A673 (cell line): Measurements from ENCODE around the gene ZMAT5.

ENCODE experiments used
- CTCF ChIP-seq: fragments of 300-800, 200-600 bp; sonication (generic); conservative IDR thresholded peaks from 2 replicates; pipeline ENCODE4 v1.5.1; 2017; ENCODE audit warnings: low read depth, mild to moderate bottlenecking, antibody characterized with exemption, low read length, moderate library complexity, mixed read lengths
- EZH2 ChIP-seq: fragments of 200-600 bp; sonication (generic); IDR thresholded peaks from 2 replicates; pipeline ENCODE4 v1.6.1; 2017; ENCODE audit warnings: borderline replicate concordance, low read depth, mild to moderate bottlenecking, mixed read lengths, antibody characterized with exemption, low read length; ENCODE audit not compliant: poor library complexity, severe bottlenecking

- TF ChIP-seq CTCF (no peak), EZH2 (no peak)
Observed at GRCh38 chr22:29751669-29752068, 15.1 kb downstream of the ZMAT5 start.
